HG03520 (cell line): ENCODE measurements around the gene KLHL14.

Source experiments
- ATAC-seq: cut with Tn5 transposase; IDR thresholded peaks from one replicate; pipeline ENCODE4 v1.9.1; 2021; ENCODE audit warnings: mild to moderate bottlenecking, moderate library complexity; ENCODE audit not compliant: unreplicated experiment

Gene KLHL14

GRCh38 chr18:32730068-32730467, 42.8 kb downstream of the KLHL14 start:
- no peak for ATAC-seq

GRCh38 chr18:32724071-32724749, 48.6 kb downstream of the KLHL14 start:
- no peak for ATAC-seq

GRCh38 chr18:32722279-32722678, 50.5 kb downstream of the KLHL14 start:
- ATAC-seq: no peak

GRCh38 chr18:32717126-32717525, 55.7 kb downstream of the KLHL14 start:
- ATAC-seq: no peak

GRCh38 chr18:32714571-32715148, 58.2 kb downstream of the KLHL14 start:
- ATAC-seq: peak; percentile 98

- ATAC-seq: no peak
Measured at GRCh38 chr18:32712860-32713259, 60.0 kb downstream of the KLHL14 start.

- ATAC-seq: no peak
Measured at GRCh38 chr18:32711862-32712261, 61.0 kb downstream of the KLHL14 start.

GRCh38 chr18:32707586-32707985, 65.2 kb downstream of the KLHL14 start:
- no peak for ATAC-seq

GRCh38 chr18:32707147-32707546, 65.7 kb downstream of the KLHL14 start:
- ATAC-seq: no peak

GRCh38 chr18:32701313-32701712, 71.5 kb downstream of the KLHL14 start:
- no peak for ATAC-seq

- no peak for ATAC-seq
Measured at GRCh38 chr18:32698153-32698552, 74.7 kb downstream of the KLHL14 start.

- ATAC-seq: no peak
Measured at GRCh38 chr18:32696376-32696775, 76.4 kb downstream of the KLHL14 start.

GRCh38 chr18:32695534-32695933, 77.3 kb downstream of the KLHL14 start:
- ATAC-seq: no peak

- ATAC-seq: no peak
Measured at GRCh38 chr18:32688821-32689220, 84.0 kb downstream of the KLHL14 start.

- ATAC-seq: no peak
Measured at GRCh38 chr18:32684940-32685339, 87.9 kb downstream of the KLHL14 start.

- no peak for ATAC-seq
Measured at GRCh38 chr18:32684096-32684495, 88.7 kb downstream of the KLHL14 start.

- no peak for ATAC-seq
Measured at GRCh38 chr18:32683044-32683443, 89.8 kb downstream of the KLHL14 start.

GRCh38 chr18:32677578-32677977, 95.2 kb downstream of the KLHL14 start:
- no peak for ATAC-seq

GRCh38 chr18:32674491-32674890, 98.3 kb downstream of the KLHL14 start:
- ATAC-seq: no peak

- no peak for ATAC-seq
Measured at GRCh38 chr18:32672398-32672797, 100.4 kb downstream of the KLHL14 start.

- ATAC-seq: no peak
Measured at GRCh38 chr18:32670727-32671126, 102.1 kb downstream of the KLHL14 start.

- no peak for ATAC-seq
Measured at GRCh38 chr18:32669549-32670165, 103.2 kb downstream of the KLHL14 start.
